GM10266 (cell line): ENCODE results near the gene RNF215.

Source experiments
- DNase-seq: peaks from one replicate; pipeline ENCODE4 v3.0.0; 2012; ENCODE audit errors: extremely low spot score
- TF ChIP-seq, protein P1 (sequence below): IDR thresholded peaks from 2 replicates; pipeline ENCODE4 v1.5.1; 2012; ENCODE audit warnings: mild to moderate bottlenecking, low read depth; ENCODE audit not compliant: control insufficient read depth, insufficient read depth; ENCODE audit errors: missing control alignments

RNF215 gene

DNA sequence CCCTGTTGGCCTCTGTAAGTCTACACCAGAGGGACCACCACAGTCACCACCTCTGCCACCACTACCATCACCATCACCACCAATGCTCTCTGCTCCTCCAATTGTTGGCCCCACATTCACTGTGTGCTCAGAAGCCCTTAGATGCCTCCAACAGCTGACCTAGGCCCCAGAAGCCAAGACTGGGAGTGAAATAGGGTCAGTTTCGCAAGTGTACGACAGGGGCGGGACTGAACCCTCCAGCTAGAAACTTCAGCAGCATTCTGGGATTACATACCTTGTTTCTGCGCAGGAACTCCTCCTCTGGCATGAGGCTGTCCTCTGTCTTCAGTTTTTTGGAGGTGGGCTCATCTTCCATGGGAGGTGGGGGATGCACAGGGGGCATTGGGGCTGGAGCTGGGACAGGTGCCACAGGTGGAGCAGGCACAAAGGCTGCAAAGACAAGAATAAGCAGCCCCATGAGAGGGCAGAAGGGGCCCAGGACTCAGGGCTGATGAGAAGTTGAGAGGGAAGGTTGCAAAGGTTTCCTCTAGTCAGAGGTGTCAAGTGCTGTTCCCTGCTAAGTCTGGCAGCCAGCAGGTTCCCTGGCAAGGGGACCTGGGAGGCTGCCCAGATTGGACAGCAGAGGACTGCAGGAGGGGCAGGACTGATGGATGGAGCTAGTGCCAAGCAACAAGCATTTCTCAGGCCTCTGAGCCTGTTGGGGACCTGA lies 50.3 kb downstream of the RNF215 start:
- TF ChIP-seq, protein P1, sequence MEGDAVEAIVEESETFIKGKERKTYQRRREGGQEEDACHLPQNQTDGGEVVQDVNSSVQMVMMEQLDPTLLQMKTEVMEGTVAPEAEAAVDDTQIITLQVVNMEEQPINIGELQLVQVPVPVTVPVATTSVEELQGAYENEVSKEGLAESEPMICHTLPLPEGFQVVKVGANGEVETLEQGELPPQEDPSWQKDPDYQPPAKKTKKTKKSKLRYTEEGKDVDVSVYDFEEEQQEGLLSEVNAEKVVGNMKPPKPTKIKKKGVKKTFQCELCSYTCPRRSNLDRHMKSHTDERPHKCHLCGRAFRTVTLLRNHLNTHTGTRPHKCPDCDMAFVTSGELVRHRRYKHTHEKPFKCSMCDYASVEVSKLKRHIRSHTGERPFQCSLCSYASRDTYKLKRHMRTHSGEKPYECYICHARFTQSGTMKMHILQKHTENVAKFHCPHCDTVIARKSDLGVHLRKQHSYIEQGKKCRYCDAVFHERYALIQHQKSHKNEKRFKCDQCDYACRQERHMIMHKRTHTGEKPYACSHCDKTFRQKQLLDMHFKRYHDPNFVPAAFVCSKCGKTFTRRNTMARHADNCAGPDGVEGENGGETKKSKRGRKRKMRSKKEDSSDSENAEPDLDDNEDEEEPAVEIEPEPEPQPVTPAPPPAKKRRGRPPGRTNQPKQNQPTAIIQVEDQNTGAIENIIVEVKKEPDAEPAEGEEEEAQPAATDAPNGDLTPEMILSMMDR: no peak
- DNase-seq: no peak

DNA sequence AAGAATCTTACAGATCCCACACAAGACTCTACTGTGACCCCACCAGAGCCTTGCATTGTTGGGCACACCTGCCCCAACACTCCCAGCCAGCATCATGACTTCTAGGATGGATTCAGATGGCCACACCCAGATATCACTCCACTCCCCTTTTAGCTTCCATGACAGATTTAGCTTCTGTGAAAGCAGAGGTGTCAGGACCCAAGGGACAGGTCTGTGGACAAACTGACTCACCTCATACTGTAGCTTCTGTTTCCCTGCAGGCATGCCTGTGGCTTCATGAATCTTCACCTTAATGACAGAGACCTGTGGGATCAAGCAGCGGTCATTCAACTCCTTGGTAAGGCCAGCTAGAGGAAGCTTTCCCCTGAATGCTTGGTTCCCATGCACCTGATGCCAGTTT lies 52.0 kb downstream of the RNF215 start:
- TF ChIP-seq, protein P1: no peak

DNA sequence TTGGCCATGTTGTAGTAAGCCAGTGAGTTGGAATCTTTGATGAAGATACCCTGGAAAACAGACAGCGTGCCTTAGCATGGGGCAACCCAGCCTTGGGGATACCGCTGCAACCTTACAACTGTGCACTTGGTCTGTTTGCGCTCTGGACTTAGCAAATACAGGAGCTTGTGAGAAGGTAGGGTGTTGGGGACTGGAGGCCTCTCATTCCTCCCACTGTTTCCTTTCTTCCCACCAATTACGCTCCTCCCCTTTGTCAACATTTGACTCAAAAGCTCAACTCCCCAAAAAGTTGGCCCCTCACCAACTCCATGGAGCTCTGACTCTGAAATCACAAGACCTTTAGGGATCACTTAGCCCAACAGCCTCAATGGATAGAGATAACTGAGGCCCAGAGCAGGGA lies 52.6 kb downstream of the RNF215 start:
- TF ChIP-seq, protein P1: no peak
- no peak for DNase-seq

More for the DNA sequence above, 52.0 kb downstream of the RNF215 start:
- DNase-seq: no peak

DNA sequence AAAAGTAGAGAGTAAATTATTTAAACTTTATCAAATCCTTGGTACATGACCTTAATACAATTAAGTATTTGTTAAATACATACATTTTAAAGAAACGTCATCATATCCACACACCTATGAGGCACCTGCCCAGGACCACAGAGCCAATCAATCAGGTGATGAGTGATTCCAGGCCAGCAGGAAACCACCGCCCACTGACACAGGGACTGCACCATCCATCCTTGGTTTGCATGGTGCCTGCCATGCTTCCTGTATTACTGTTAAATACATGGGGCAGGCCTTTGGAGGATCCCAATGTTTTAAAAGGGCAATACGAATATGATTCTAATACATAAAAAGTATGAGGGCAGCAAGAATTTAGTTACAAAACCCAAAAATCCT lies 53.5 kb downstream of the RNF215 start:
- TF ChIP-seq, protein P1: no peak
- DNase-seq: no peak

DNA sequence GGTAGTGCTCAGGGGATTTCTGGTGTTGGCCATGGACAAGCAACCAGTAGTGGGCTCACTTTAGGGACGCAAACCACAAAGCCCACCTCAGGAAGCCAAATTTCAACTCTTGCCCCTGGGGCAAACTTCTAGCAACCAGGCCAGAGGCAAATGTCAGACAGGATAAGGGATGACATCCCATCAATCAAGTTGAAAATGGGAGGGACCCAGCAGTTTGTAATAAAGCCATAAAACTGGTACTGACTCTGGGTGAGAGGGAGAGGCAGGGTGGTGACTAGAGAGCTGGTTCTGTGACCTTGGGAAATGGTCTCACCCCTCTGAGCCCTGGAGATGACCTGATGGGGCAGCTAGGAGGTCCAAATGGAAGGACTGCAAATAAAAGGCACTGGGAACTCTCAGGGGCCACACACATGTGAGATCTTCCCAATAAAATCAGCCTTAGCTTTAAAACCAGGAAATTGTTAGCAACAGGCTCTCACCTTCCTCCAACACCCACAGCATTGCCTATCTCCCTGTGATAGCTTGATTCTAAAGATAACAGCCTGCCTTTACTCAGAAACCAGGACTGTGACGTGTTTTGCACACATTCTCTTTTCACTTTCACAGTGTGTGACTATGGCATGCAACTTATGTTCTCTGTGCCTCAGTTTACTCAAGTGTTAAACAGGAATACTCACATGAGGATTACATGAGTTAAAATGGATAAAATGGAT lies 54.1 kb downstream of the RNF215 start:
- no peak for DNase-seq
- TF ChIP-seq, protein P1: no peak

DNA sequence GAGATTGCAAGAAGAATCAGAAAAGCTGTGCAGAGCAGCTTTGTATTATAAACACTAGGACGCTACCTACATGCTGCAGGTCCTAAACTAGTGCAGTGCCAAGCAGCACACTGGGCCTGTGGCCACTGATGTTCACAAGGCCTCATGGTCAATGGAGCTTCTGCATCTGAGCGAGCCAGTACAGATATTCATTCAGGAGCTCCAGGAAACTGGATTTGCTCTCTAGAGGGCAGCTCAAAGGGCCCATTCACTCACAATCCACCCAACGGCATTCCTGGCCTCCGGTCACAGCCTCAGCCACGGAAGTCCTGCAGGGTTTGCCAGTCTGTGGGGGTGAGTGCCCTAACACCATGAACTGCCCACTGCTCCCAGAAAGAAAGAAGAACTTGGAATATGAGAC lies 54.7 kb downstream of the RNF215 start:
- TF ChIP-seq, protein P1: no peak
- DNase-seq: no peak
